ENCODE data around the gene PTPRF. TPM values are rescaled to one million over a fixed set of nuclear protein-coding genes. Genes with fewer than 3 reads are reported as not detected.

Gene PTPRF
- total and polyA plus RNA-seq, 8 donors, result 123 to 279 (median 195) TPM

DNA sequence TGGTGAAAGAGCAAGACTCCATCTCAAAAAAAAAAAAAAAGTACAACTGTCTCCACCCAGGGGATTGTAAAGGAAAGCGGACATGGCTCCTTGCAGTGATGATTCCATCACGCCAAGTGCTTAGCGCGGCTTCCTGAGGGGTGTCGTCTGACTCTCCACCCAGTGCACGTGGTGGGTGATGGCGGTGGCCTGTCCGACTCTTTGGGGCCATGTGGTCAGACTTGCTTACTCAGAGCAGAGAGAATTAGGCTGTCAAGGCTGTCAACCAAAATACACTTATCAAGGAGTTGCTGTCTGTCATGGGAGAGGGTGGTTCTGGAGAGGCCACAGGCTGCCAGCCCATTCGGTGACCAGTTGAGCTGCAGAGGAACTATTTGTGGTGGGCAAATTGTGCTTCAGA, 49.4 kb downstream of the PTPRF start:
- TF ChIP-seq, protein P1, sequence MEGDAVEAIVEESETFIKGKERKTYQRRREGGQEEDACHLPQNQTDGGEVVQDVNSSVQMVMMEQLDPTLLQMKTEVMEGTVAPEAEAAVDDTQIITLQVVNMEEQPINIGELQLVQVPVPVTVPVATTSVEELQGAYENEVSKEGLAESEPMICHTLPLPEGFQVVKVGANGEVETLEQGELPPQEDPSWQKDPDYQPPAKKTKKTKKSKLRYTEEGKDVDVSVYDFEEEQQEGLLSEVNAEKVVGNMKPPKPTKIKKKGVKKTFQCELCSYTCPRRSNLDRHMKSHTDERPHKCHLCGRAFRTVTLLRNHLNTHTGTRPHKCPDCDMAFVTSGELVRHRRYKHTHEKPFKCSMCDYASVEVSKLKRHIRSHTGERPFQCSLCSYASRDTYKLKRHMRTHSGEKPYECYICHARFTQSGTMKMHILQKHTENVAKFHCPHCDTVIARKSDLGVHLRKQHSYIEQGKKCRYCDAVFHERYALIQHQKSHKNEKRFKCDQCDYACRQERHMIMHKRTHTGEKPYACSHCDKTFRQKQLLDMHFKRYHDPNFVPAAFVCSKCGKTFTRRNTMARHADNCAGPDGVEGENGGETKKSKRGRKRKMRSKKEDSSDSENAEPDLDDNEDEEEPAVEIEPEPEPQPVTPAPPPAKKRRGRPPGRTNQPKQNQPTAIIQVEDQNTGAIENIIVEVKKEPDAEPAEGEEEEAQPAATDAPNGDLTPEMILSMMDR (IDR thresholded peaks at IDR 0.05), result no peak
- DNase-seq, result no peak

DNA sequence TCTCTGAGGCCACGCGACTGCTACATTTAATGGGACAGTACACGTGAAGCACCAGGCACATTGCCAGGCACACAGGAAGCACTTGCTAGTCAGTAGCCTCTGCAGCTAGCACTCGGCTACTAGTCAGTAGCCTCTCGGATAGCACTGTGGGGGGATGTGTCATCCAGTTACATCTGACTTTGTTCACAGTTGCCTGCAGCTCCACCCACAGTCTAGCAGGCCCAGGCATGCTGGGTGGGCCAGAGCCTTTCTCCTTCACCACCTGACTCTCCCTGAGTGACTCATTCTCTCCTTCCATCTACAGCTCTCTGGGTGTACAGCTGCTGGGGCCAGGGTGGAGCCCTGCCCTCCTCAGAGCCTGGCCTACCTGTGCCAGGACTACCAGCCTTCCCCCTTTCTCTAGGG, 51.5 kb downstream of the PTPRF start:
- H3K27me3 ChIP-seq, result no peaks in the 10 kb centered on the region
- no peaks in the 10 kb centered on the region for H3K9me3 ChIP-seq
- H3K4me3 ChIP-seq, result no peak overlapping the region
- ATAC-seq (peak; percentile 92), DNase-seq (peak in 1 of 4 donors; percentile 61)
- H3K36me3 ChIP-seq, result peaks cover 0 to 11% of the 10 kb centered on the region in 2 donors
- H3K4me1 ChIP-seq, result no peaks in the 10 kb centered on the region
- H3K27ac ChIP-seq, result no peak overlapping the region
- intact Hi-C loops (cut with DNase I), result no loop called here
- TF ChIP-seq, protein P1 (IDR thresholded peaks at IDR 0.05), result no peak

More for the DNA sequence above, 49.4 kb downstream of the PTPRF start:
- Histone ChIP-seq H3K36me3 (peaks cover 0 to 11% of the 10 kb centered on the region in 2 donors), H3K9me3 (no peaks in the 10 kb centered on the region), H3K27me3 (no peaks in the 10 kb centered on the region), H3K4me1 (no peaks in the 10 kb centered on the region), H3K4me3 (no peak overlapping the region), H3K27ac (no peak overlapping the region)
- no peak for ATAC-seq
- intact Hi-C loops (cut with DNase I), result no loop called here

DNA sequence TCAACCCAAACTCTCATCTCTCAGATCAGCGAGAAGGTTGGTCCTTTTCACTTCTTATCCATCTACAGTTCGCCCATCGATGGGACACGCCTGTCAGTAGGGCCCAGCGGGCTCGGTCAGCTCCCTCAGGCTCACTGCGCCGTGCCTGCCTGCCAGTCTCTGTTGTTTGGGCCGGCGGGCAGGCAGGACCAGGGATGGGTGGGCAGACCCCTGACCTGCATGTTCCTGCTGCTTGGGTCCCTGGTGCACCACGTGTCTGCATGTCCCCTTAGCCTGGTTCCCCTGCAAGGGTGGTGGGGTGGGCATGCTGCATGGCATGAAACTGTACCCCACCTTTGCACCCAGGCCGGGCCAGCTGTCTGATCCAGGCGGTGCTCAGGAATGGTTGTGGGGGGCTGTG, 52.4 kb downstream of the PTPRF start:
- Histone ChIP-seq H3K27ac (no peak overlapping the region), H3K4me3 (no peak overlapping the region), H3K9me3 (no peaks in the 10 kb centered on the region), H3K4me1 (no peaks in the 10 kb centered on the region), H3K27me3 (no peaks in the 10 kb centered on the region), H3K36me3 (peaks cover 0 to 11% of the 10 kb centered on the region in 2 donors)
- DNase-seq (no peak), ATAC-seq (no peak)
- intact Hi-C loops (cut with DNase I), result no loop called here
- TF ChIP-seq, protein P1 (IDR thresholded peaks at IDR 0.05), result no peak

DNA sequence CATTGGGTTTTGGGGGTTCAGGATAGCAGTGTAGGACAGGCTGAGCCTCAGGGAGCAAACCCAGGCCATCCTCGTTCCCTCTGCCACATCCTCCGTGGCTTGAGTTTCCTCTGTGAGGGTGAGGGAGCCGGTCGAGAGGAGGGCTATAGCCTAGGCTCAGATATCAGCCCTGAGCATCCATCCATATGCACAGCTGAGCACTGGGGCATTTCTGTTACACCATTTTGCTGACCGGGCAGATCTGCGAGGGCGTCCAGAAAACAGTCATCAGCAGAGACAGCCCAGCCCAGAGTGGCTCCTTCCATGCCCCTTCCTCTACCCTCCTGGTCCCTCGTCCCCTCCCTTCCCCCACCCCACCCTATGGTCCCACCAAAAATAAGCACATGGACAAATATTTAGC, 53.5 kb downstream of the PTPRF start:
- H3K4me3 ChIP-seq, result no peak overlapping the region
- H3K9me3 ChIP-seq, result no peaks in the 10 kb centered on the region
- no peaks in the 10 kb centered on the region for H3K4me1 ChIP-seq
- ATAC-seq (no peak), DNase-seq (no peak)
- no peak overlapping the region for H3K27ac ChIP-seq
- peaks cover 0 to 4% of the 10 kb centered on the region in 2 donors for H3K36me3 ChIP-seq
- intact Hi-C loops (cut with DNase I), result no loop called here
- no peaks in the 10 kb centered on the region for H3K27me3 ChIP-seq
- TF ChIP-seq, protein P1 (IDR thresholded peaks at IDR 0.05), result no peak

DNA sequence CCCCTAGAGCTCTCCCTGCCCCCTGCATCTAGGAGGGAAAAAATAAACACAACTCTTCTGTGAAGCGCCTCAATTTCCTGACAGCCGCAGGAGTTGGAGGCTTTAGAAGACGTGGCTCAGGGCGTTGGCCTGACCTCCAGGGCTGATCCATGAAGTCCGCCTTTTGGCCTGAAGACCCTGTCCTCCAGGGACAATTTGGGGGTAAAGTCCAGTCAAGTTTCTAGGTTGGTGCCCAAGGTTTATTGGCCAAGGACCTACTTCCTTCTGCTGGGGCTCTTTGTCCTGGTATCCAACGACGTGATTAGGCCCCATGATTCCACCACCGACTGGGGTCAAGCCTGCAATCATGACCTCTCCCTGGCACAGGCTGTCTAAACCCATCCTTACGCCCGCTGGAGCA, 54.9 kb downstream of the PTPRF start:
- H3K27ac ChIP-seq, result no peak overlapping the region
- TF ChIP-seq, protein P1 (IDR thresholded peaks at IDR 0.05), result no peak
- no peaks in the 10 kb centered on the region for H3K9me3 ChIP-seq
- no peaks in the 10 kb centered on the region for H3K36me3 ChIP-seq
- H3K4me1 ChIP-seq, result no peaks in the 10 kb centered on the region
- ATAC-seq (no peak), DNase-seq (no peak)
- intact Hi-C loops (cut with DNase I), result no loop called here
- H3K27me3 ChIP-seq, result no peaks in the 10 kb centered on the region
- no peak overlapping the region for H3K4me3 ChIP-seq

Measured in left lung (tissue), 10 donors.